ENCODE results near the gene GPR137C.

The GPR137C gene

GRCh38 chr14:52641745-52642144 is 89.1 kb downstream of the GPR137C start:
- no peak overlapping the region for H3K27ac ChIP-seq
- TF ChIP-seq CTCF (conservative IDR thresholded peaks at IDR 0.05): no peak

- TF ChIP-seq CTCF (conservative IDR thresholded peaks at IDR 0.05): no peak
- peak overlapping the region; percentile 33 for H3K27ac ChIP-seq
These were observed 96.9 kb downstream of the GPR137C start for GRCh38 chr14:52649511-52649910.

GRCh38 chr14:52650774-52651173 is 98.1 kb downstream of the GPR137C start:
- no peak overlapping the region for H3K27ac ChIP-seq
- no peak for TF ChIP-seq CTCF (conservative IDR thresholded peaks at IDR 0.05)

DNA sequence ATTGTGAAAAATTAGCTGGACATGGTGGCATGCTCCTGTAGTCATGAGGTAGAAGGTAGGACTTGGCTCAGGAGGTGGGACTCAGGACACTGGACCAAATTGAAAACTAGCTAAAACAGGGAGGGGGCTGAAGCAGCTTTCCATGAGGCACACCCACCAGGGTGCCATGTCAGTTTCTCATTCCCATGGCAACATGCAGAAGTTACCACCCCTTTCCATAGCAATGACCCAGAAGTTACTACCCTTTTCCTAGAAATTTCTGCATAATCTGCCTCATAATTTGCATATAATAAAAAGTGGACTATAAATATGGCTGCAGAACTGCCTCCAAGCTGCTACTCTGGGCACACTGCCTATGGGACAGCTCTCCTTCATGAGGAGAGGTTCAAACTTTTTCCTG is 104.3 kb downstream of the GPR137C start:
- no peak for TF ChIP-seq CTCF (conservative IDR thresholded peaks at IDR 0.05)
- no peak overlapping the region for H3K27ac ChIP-seq

GRCh38 chr14:52660325-52660724 is 107.7 kb downstream of the GPR137C start:
- no peak overlapping the region for H3K27ac ChIP-seq
- no peak for TF ChIP-seq CTCF (conservative IDR thresholded peaks at IDR 0.05)

DNA sequence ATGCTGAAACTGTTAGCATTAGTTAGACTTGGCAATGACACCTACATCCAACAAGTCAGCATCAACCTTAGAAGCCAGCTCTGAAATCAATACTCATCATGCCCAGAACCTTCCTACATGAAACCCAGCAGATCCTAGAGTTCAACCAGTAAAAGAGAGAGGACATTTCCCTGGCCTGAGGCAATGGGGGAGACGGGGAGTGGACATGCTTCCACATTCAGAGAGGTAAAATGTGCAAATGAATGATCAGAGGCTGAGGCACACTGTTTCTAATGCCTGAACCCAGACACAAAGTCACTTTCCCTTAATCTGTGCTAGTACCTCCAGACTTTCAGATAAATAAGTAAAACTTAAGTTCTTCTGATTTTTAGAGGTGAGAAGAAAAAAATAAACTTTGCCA is 108.2 kb downstream of the GPR137C start:
- no peak for TF ChIP-seq CTCF (conservative IDR thresholded peaks at IDR 0.05)
- no peak overlapping the region for H3K27ac ChIP-seq

DNA sequence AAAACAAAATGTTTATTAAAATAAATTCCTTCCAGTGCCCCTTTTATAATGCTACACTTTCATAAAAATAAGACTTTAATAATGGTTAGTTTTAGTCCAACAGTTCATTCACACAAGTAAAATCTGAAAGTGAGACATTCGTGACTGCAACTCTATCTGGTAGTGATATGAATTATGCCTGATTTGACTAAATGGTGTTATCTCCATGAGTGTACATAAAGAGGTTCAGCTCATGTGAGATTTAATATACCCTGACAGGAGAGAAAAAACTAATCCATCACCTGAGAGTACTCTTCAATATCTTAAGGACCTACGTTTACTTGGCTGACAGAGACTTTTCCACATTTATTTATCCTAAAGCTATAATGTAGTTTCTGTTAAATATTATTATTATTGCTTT is 108.7 kb downstream of the GPR137C start:
- H3K27ac ChIP-seq: no peak overlapping the region
- no peak for TF ChIP-seq CTCF (conservative IDR thresholded peaks at IDR 0.05)

GRCh38 chr14:52663850-52664249 is 111.2 kb downstream of the GPR137C start:
- TF ChIP-seq CTCF (conservative IDR thresholded peaks at IDR 0.05): no peak
- H3K27ac ChIP-seq: no peak overlapping the region

All from VCaP (cell line).